LoVo (cell line): ENCODE measurements around the gene PSMD1.

ENCODE experiments used
- DNase-seq: peaks from one replicate; pipeline ENCODE4 v3.0.0-alpha.2; 2016; ENCODE audit warnings: low spot score

PSMD1 gene

DNA sequence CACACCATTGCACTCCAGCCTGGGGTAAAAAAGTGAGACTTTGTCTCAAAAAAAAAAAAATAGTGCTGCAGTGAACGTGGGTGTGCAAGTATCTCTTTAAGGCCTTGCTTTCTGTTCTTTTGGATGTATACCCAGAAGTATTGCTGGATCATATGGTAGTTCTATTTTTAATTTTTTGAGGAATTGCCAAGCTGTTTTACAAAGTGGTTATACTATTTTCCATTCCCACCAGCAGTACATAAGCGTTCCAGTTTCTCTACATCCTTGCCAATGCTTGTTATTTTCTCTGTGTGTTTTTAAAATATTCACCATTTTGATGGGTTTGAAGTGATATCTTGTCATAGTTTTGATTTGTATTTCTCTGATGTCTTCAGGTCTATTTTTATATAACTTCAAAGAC is 154.8 kb downstream of the PSMD1 start:
- no peak for DNase-seq

DNA sequence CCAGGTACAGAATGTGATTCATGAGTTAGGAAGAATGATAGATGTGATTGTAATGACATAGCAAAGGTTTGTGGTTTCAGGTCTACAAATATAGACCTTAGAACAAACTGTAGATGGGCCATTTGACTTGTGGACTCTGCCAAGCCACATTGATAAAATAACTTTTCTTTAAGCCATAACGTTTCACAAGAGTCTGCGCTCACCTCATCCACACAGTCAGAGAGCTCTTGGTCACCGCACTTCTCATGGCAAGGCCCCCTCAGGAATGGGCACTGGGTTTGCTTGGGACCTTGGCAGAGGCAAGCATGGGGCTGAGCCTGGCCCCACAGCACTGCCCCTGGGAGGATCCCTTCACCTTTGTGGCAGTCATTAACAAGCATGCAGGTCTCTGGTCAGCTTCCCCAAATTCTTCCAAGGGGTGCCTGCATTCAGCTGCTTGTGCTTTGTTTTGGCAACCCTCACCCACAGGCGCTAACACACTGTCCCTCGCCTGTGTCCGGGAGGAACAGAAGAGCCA is 155.7 kb downstream of the PSMD1 start:
- DNase-seq = no peak

DNA sequence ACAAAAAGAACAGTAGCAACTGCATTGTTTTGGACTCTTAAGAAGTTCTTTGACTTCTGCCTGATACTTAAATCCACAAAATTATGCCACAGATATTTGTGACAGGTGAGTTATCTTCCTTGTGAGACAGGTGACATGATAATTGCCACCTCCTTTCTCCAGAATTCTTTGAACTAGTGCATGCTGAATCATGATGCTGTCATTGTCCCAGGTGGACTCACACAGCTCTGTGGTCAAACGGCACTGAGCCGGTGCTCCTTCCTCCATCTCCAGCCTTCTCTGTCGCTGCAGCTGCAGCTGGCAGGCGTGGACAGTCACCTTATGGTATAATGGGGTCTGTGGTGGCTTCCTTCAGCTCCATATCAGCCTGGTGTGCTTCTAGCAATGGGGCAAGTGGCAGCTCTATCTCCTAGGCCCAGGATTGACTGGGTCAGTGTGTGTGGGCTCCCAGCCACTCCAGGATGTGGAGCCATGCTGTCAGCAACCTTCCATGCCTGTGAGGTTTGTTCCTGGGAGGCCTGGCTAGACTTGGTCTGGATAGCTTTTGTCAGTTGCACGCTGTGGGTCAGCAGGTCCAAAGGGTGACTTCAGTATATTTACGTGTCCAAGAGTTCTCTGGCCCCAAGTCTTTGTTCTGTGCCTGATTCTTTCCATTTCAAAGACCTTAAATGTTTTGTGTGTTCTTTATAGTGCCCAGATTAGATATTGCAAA is 157.4 kb downstream of the PSMD1 start:
- DNase-seq = no peak

DNA sequence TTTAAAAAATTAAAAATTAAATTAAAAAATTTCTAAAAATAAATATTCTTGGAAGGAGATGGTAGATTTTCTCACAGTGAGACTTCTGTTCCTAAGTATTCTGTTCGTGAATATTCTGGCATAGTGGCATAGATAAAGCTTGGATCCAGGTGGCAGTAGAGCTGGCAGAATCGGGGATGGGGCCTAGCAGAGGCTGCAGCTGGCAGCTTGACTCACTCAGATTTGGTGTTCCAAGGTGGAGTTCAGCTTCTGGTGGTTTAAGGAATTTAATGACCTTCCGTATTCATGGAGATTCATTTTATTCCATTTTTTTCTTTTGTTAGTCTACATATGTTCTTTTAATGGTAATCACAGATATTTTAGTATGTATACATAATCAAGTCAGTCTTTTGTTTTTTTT is 161.7 kb downstream of the PSMD1 start:
- no peak for DNase-seq

DNA sequence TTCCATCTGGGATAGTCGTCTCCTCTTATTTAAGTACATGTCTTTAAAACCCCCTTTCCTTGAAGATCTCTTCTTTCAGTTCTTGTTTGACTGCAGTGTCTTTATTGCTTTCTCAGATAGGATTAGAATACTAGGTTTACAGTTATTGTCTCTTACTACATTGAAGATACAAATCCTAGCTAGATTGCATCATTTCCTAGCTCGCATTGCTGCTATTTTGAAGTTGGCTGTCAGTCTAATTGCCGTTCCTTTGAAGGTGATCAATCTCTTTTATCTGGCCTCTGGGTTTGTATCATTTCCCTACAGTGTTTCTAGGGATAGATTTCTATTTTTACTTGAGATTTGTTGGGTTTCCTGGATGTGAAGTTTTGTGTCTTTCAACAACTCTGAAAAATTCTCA is 162.6 kb downstream of the PSMD1 start:
- no peak for DNase-seq

DNA sequence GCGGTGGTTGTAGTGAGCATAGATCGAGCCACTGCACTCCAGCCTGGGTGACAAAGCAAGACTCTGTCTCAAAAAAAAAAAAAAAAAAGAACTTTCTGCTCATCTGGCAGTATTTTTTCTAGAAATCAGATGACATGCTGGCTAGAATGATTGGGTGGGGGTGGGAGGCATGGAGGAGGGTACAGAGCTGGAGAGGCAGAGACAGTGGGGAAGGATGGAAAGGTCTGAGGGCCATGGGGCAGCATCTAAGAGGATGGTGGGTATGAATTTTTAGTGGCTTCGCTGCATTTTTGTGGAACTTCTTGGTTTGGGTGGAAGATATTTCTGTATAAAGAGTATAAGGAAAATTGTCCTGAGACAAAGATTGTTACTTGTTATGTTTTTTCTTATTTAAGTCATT is 165.1 kb downstream of the PSMD1 start:
- DNase-seq = no peak
